H1 (cell line): ENCODE data around the gene ANKRD12. TPM values are rescaled to one million over a fixed set of nuclear protein-coding genes. Genes with fewer than 3 reads are reported as not detected.

Source experiments
- CBX5 ChIP-seq: fragments of 300-800, 300-1000 bp; sonication (generic); IDR thresholded peaks from 2 replicates; pipeline ENCODE4 v1.7.1; 2016; ENCODE audit warnings: antibody characterized with exemption, low read length, low read depth
- CTBP2 ChIP-seq: IDR thresholded peaks from 2 replicates; pipeline ENCODE4 v1.7.0; 2011; ENCODE audit warnings: borderline replicate concordance, mild to moderate bottlenecking, moderate library complexity, mixed read lengths, low read length; ENCODE audit not compliant: insufficient read depth, insufficient read length
- CTCF ChIP-seq, 3 experiments: IDR thresholded peaks; 1 replicate in 2 of 3; 2 replicates in 1 of 3; pipeline versions ENCODE4 v1.5.1 to v1.6.1; 2011; ENCODE audit warnings: low read length in 3 of 3, mild to moderate bottlenecking in 3 of 3, inconsistent platforms in 2 of 3, low read depth in 1 of 3, moderate library complexity in 1 of 3; ENCODE audit not compliant: insufficient read depth in 1 of 3; ENCODE audit errors: control extremely low read depth in 1 of 3
- JUND ChIP-seq: IDR thresholded peaks from 2 replicates; pipeline ENCODE4 v1.6.1; 2011; ENCODE audit warnings: mild to moderate bottlenecking, improper control_type of control experiment, low read length
- TEAD4 ChIP-seq: IDR thresholded peaks from 2 replicates; pipeline ENCODE4 v1.6.1; 2012; ENCODE audit warnings: low read depth, low read length, inconsistent platforms, mixed read lengths
- YY1 ChIP-seq: IDR thresholded peaks from 2 replicates; pipeline ENCODE4 v1.6.1; 2011; ENCODE audit warnings: low read depth, mild to moderate bottlenecking, low read length
- polyA plus RNA-seq, 7 experiments: library from polyadenylated mRNA; depleted of rRNA in 3 of 7; stranded (reverse) in 5 of 7; unstranded in 2 of 7; fragments of >200 nt in 5 of 7; fragments of 200-250 nt in 2 of 7; gene quantifications; 1 replicate in 5 of 7; 2 replicates in 1 of 7; 4 replicates in 1 of 7; pipeline versions ENCODE4 v1.2.1 to v1.2.3, GENCODE V29; 2011 to 2013; ENCODE audit warnings: missing spikeins in 2 of 7, mixed read lengths in 2 of 7
- total RNA-seq: library from RNA; stranded (reverse); fragmentation: NEBNext Ultra II Directional; extraction: Animal tissue kit (Norgen Biotek cat#: 25700); gene quantifications from 2 replicates; pipeline ENCODE4 v1.2.1, GENCODE V29; 2021

Gene ANKRD12
- total and polyA plus RNA-seq, 2 of the 8 experiments (the other 6 are each of a cell fraction or from before 2014, with no cell fraction given): 2.6 to 37.9 TPM

GRCh38 chr18:9175115-9175514 lies 38.5 kb downstream of the ANKRD12 start (continued):
- TF ChIP-seq CBX5 (no peak), CTCF (IDR thresholded peaks at IDR 0.05; ENCODE audit: control extremely low read depth in 1 of 3, insufficient read depth in 1 of 3, low read depth in 1 of 3, low read length in 3 of 3) (no peak), TEAD4 (no peak), JUND (no peak), YY1 (no peak), CTBP2 (no peak)
